SK-MEL-5 (cell line): ENCODE data around the gene IER3. TPM values are rescaled to one million over a fixed set of nuclear protein-coding genes. Genes with fewer than 3 reads are reported as not detected.
"Not testable (repeated sequence)": the region's sequence is repeated elsewhere in the genome, so short reads cannot be mapped to it uniquely, and the experiment has no call there.

Experiments used
- DNase-seq: peaks from one replicate; pipeline ENCODE4 v3.0.0-alpha.2; 2016; ENCODE audit warnings: low read depth, low spot score
- in situ Hi-C: cut with HindIII; loops from 2 replicates; pipeline ENCODE4 v1.10.0; 2016; ENCODE audit warnings: low sequenced_read_pairs, high pct_unique_total_duplicates, low pct_unique_long_range_greater_than_20kb
- total RNA-seq: library from RNA; depleted of rRNA; stranded (reverse); fragments of >200 nt; shearing (Covaris generic); gene quantifications from 2 replicates; pipeline ENCODE4 v1.2.3, GENCODE V29; 2014

The IER3 gene
- total RNA-seq, 1 experiment from 2014 or later = 143 TPM

- DNase-seq = peak; percentile 98
- in situ Hi-C loops = no loop called here
Observed at GRCh38 chr6:30719791-30720737, 24.3 kb downstream of the IER3 start, which contains the start of gene TUBB. Gene TUBB (plus strand): TSS chr6:30720352. CDS start chr6:30720507, 155 bp downstream.

GRCh38 chr6:30719356-30719755, 25.0 kb downstream of the IER3 start:
- in situ Hi-C loops = no loop called here
- DNase-seq = no peak

- not testable (repeated sequence) for DNase-seq
Observed at GRCh38 chr6:30717845-30718720, 26.3 kb downstream of the IER3 start.

GRCh38 chr6:30717129-30717844, 27.1 kb downstream of the IER3 start, which contains the start of gene MDC1:
Gene MDC1 (minus strand): TSS chr6:30717281. CDS start chr6:30715175, 2,106 bp downstream.
- in situ Hi-C loops = no loop called here
- DNase-seq = peak; percentile 99

More at GRCh38 chr6:30717845-30718720, 26.3 kb downstream of the IER3 start:
- in situ Hi-C loops = not testable (repeated sequence)

- in situ Hi-C loops = no loop called here
- DNase-seq = no peak
Observed at GRCh38 chr6:30716879-30717128, 27.5 kb downstream of the IER3 start.

- in situ Hi-C loops = no loop called here
- DNase-seq = no peak
Observed at GRCh38 chr6:30714263-30714662, 30.1 kb downstream of the IER3 start.

GRCh38 chr6:30712441-30712945, 31.9 kb downstream of the IER3 start:
- no peak for DNase-seq
- in situ Hi-C loops = no loop called here

- DNase-seq = no peak
- in situ Hi-C loops = no loop called here
Observed at GRCh38 chr6:30711758-30712380, 32.5 kb downstream of the IER3 start.

GRCh38 chr6:30709101-30709868, 35.1 kb downstream of the IER3 start:
- no peak for DNase-seq
- in situ Hi-C loops = no loop called here

- DNase-seq = no peak
- in situ Hi-C loops = no loop called here
Observed at GRCh38 chr6:30707281-30707850, 37.0 kb downstream of the IER3 start.

- in situ Hi-C loops = no loop called here
- no peak for DNase-seq
Observed at GRCh38 chr6:30705620-30706019, 38.7 kb downstream of the IER3 start.

GRCh38 chr6:30703821-30704220, 40.5 kb downstream of the IER3 start:
- DNase-seq = no peak
- in situ Hi-C loops = no loop called here

- in situ Hi-C loops = no loop called here
- DNase-seq = no peak
Observed at GRCh38 chr6:30703011-30703410, 41.3 kb downstream of the IER3 start.

GRCh38 chr6:30700340-30700739, 44.0 kb downstream of the IER3 start:
- DNase-seq = peak; percentile 39
- in situ Hi-C loops = no loop called here

- in situ Hi-C loops = no loop called here
- no peak for DNase-seq
Observed at GRCh38 chr6:30696432-30696831, 47.9 kb downstream of the IER3 start.
